Skin epidermis (tissue), 12 donors: ENCODE results near the gene WWOX.

Experiments
- H3K27ac ChIP-seq, 21 experiments: fragments of 200-600 bp; sonication (generic) in 11 of 21; one replicate each; pipeline ENCODE4 v1.5.0; 2020; ENCODE audit warnings: mild to moderate bottlenecking in 3 of 21, inconsistent platforms in 2 of 21, moderate library complexity in 2 of 21
- H3K4me3 ChIP-seq, 7 experiments: fragments of 200-600 bp; sonication (generic) in 2 of 7; one replicate each; pipeline ENCODE4 v1.5.0; 2020; ENCODE audit warnings: inconsistent platforms in 2 of 7, mild to moderate bottlenecking in 2 of 7, moderate library complexity in 1 of 7

Gene WWOX

GRCh38 chr16:79155904-79156303 is 1056.5 kb downstream of the WWOX start:
- no peak overlapping the region for H3K4me3 ChIP-seq

DNA sequence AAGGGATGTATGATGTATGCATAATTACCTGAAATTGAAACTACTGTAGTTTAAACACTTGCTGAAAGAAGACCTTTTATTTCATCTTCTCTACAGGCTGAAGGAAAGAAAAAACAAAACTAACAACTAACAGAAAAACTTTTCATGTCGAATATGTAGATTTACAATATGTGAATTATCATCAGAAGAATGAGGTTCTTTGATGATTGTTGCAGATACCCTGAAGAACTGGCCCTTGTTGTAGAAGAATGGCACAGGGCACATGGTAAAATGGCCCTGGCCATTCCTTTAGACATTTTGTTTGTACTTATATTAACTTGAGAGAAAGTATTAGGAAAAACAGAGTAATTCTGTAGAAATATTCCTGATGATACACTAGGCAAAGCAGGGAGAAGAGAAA is 1057.3 kb downstream of the WWOX start:
- H3K27ac ChIP-seq: no peak overlapping the region
- H3K4me3 ChIP-seq: no peak overlapping the region

More at GRCh38 chr16:79155904-79156303, 1056.5 kb downstream of the WWOX start:
- H3K27ac ChIP-seq: no peak overlapping the region

- H3K27ac ChIP-seq: no peak overlapping the region
- no peak overlapping the region for H3K4me3 ChIP-seq
Measured at GRCh38 chr16:79158337-79158736, 1058.9 kb downstream of the WWOX start.

GRCh38 chr16:79159261-79160049 is 1060.0 kb downstream of the WWOX start:
- Histone ChIP-seq H3K4me3 (peak overlapping the region in 1 of 7 experiments; percentile 16), H3K27ac (peak overlapping the region in 2 of 21 experiments; percentile 7 to 21)

- Histone ChIP-seq H3K27ac (no peak overlapping the region), H3K4me3 (no peak overlapping the region)
Measured at GRCh38 chr16:79162977-79163376, 1063.5 kb downstream of the WWOX start.

GRCh38 chr16:79163691-79164387 is 1064.4 kb downstream of the WWOX start:
- Histone ChIP-seq H3K27ac (peak overlapping the region in 1 of 21 experiments; percentile 38), H3K4me3 (no peak overlapping the region)

DNA sequence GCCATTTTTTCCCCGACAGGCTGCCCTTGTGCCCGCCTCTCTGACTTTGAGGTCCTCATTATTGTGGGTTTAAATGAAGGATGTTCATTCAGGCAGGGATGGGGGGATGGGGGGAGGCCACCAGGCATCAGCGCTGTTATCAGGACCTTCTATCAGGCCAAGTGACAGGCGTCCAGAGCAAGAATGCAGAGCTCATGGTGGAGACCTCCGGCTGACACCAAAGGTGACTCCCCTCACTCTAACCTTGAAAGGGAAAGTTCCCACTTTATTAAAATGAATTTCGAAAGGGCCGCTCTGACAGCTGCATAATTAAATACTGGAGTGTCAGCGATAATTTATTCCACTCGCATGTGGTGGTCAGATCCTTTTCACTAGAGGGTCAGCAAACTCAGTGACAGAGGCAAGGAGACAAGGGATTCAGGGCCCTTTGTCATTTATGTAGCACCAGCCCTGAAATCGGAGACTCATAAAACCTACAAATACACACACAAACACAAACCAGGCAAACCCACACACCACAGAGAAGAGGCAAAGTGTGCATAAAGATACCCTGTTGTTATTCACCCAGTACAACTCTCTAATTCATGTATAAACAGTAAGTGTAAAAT is 1065.0 kb downstream of the WWOX start:
- H3K27ac ChIP-seq: peak overlapping the region in 1 of 21 experiments; percentile 38
- no peak overlapping the region for H3K4me3 ChIP-seq

- Histone ChIP-seq H3K27ac (no peak overlapping the region), H3K4me3 (no peak overlapping the region)
Measured at GRCh38 chr16:79165079-79165478, 1065.6 kb downstream of the WWOX start.

- no peak overlapping the region for H3K4me3 ChIP-seq
- H3K27ac ChIP-seq: no peak overlapping the region
Measured at GRCh38 chr16:79165506-79165905, 1066.1 kb downstream of the WWOX start.

DNA sequence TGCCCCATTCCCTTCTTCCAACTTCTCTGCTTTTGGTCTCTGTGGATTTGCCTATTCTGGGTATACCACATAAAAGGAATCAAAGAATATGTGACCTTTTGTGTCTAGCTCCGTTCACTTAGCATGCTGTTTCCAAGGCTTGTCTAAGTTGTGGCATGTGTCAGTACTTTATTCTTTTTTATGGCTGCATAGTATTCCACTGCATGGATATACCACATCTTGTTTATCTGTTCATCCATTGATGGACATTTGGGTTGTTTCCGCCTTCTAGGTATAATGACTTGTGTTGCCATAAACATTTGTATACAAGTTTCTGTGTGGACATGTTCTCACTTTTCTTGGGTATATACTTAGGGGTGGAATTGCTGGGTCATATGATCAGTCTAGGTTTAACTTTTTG is 1068.4 kb downstream of the WWOX start:
- H3K4me3 ChIP-seq: no peak overlapping the region
- H3K27ac ChIP-seq: no peak overlapping the region

DNA sequence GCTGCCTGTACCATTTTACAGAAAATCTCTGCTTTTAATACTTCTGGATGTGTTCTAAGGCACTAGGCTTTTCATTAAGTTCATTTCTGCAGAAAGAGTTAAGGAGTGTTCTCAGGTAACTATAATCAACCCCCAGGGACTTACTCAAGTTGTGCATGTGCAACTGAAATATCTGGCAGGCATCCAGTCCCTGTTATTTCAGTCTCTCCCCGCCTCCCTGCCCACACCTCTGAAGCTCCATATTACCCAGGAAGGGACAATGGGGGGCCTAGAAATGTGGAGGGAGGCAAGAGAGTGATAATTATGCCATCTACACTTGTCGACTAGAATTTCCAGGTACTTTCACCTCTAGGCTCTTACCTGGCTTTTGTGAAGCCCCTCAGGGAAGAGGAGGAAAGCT is 1068.9 kb downstream of the WWOX start:
- H3K27ac ChIP-seq: peak overlapping the region in 2 of 21 experiments; percentile 16 to 56
- H3K4me3 ChIP-seq: no peak overlapping the region

DNA sequence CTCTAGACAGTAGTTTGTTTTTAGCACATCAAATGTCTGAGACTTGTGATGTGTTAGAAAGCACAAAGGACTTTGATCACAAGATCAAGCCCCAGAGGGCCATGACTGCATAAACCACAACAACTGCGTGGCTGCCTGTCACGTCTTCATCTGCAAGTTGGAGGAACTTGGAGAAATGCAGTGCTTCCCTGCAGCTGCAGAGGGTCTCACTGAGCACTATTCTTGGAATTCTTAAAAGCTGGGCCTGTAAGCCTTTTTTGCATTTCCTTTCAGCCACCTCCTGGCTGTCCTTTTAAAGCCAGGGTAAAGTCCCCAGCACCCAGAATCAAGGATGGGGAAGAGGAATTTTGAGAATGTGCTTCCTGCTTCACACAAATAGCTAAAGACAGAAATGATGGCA is 1069.8 kb downstream of the WWOX start:
- no peak overlapping the region for H3K4me3 ChIP-seq
- peak overlapping the region in 2 of 21 experiments; percentile 17 to 37 for H3K27ac ChIP-seq

DNA sequence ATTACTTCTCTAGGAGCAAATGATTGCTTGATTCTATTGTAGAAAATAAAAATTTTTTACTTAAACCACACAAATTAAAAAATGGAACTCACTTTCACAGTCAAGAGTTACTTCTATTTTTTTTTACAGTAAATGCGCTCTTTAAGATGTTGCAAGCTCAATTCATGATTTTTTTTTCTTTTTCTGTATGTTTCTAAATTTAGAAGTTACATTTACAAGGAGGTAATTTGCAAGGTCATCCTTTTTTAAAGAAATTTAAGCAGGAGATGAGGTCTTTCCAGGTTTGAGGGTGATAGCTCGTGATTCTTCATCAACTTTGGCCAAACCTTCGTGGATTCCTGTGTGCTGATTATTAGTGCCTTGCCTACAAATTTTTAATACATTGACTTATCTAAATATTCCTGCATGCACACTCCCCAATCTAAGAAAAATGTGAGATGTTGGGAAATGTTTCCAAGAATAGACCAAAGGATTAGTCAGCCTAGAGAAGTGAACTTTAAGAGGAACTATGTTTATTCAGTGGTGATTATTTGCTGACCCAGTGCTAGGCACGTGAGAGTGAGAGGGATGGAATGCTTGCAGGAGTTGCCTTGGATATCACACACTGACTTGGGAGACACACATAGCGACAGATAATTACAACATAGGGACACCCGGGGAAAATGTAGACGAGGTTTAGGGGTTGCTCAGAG is 1071.2 kb downstream of the WWOX start:
- H3K27ac ChIP-seq: peak overlapping the region in 1 of 21 experiments; percentile 25
- H3K4me3 ChIP-seq: no peak overlapping the region

GRCh38 chr16:79171504-79171903 is 1072.0 kb downstream of the WWOX start:
- H3K27ac ChIP-seq: no peak overlapping the region
- no peak overlapping the region for H3K4me3 ChIP-seq

- H3K27ac ChIP-seq: no peak overlapping the region
Measured at GRCh38 chr16:79171931-79172705, 1072.7 kb downstream of the WWOX start.

DNA sequence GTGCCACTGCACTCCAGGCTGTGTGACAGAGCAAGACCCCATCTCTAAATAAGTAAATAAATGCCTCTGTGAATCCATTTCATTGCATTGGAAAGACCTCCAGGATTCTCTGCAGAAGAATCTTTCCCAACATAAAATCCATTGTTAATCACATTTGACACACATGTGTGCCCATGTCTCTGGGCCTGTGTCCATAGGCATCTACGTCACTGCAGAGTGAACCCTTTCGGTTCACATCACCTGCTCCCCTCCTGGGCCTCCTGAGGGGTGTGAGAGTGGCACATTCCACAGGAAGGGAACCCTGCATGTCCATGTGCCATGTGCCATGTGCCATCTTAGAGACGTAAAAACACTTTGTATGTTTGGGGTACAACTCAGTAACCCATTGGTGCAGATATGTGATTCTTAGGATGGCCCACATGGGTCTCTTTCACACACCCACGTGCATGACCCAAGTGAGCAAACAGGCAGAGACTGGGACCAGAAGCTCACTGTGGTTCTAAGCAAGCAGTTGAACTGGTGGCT is 1073.6 kb downstream of the WWOX start:
- Histone ChIP-seq H3K4me3 (no peak overlapping the region), H3K27ac (no peak overlapping the region)

More at GRCh38 chr16:79171931-79172705, 1072.7 kb downstream of the WWOX start:
- H3K4me3 ChIP-seq: no peak overlapping the region

DNA sequence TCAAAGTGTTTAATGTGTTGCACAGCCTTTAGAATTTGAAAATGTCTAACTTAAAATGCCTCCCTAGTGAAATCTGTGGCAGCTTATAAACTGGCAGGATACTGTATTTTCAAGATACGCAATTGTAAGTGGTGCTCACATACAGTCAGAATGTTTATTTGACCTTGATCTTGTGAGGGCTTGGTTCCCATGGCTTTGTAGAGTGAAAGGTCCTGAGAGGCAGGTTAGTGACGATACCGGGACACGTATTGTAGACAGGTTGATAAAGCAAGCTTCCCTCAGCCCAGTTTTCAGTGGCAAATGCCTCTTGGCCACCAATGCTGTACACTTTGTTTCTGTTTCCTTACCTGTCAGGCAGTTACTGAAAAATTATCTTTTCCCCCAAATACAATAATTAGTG is 1074.5 kb downstream of the WWOX start:
- no peak overlapping the region for H3K4me3 ChIP-seq

GRCh38 chr16:79175286-79176057 is 1076.0 kb downstream of the WWOX start:
- Histone ChIP-seq H3K27ac (no peak overlapping the region), H3K4me3 (no peak overlapping the region)

More for the DNA sequence above, 1074.5 kb downstream of the WWOX start:
- H3K27ac ChIP-seq: no peak overlapping the region
